Activated CD8-positive, alpha-beta memory T cell treated with anti-CD3 and anti-CD28 coated beads, Interleukin-2, amount 50 U/mL, for 4 hours (primary cell): ENCODE data around the gene SUSD3.

ENCODE experiments used
- DNase-seq: peaks from one replicate; pipeline ENCODE4 v3.0.0-alpha.2; 2020

SUSD3 gene

GRCh38 chr9:93030642-93031628, 27.6 kb upstream of the SUSD3 start:
- DNase-seq: no peak

GRCh38 chr9:93031629-93032430, 26.7 kb upstream of the SUSD3 start:
- no peak for DNase-seq

GRCh38 chr9:93032545-93032944, 26.0 kb upstream of the SUSD3 start:
- DNase-seq: no peak

- no peak for DNase-seq
These were observed 25.0 kb upstream of the SUSD3 start for GRCh38 chr9:93033531-93033930.

GRCh38 chr9:93035106-93035660, 23.3 kb upstream of the SUSD3 start:
- no peak for DNase-seq

- no peak for DNase-seq
These were observed 22.6 kb upstream of the SUSD3 start for GRCh38 chr9:93035821-93036351.

GRCh38 chr9:93036887-93037475, 21.5 kb upstream of the SUSD3 start:
- no peak for DNase-seq

GRCh38 chr9:93037476-93037971, 21.0 kb upstream of the SUSD3 start:
- DNase-seq: no peak

GRCh38 chr9:93038918-93039317, 19.6 kb upstream of the SUSD3 start:
- no peak for DNase-seq

- no peak for DNase-seq
These were observed 19.0 kb upstream of the SUSD3 start for GRCh38 chr9:93039456-93039855.

GRCh38 chr9:93039976-93040375, 18.5 kb upstream of the SUSD3 start:
- DNase-seq: no peak

- no peak for DNase-seq
These were observed 18.1 kb upstream of the SUSD3 start for GRCh38 chr9:93040409-93040808.

GRCh38 chr9:93041108-93041802, 17.2 kb upstream of the SUSD3 start:
- no peak for DNase-seq

- DNase-seq: no peak
These were observed 15.4 kb upstream of the SUSD3 start for GRCh38 chr9:93043122-93043521.

- DNase-seq: no peak
These were observed 13.0 kb upstream of the SUSD3 start for GRCh38 chr9:93045521-93045920.

- DNase-seq: no peak
These were observed 9.7 kb upstream of the SUSD3 start for GRCh38 chr9:93048566-93049448.

- DNase-seq: no peak
These were observed 9.0 kb upstream of the SUSD3 start for GRCh38 chr9:93049491-93049890.

- no peak for DNase-seq
These were observed 8.3 kb upstream of the SUSD3 start for GRCh38 chr9:93050231-93050630.

GRCh38 chr9:93051680-93052089, 6.8 kb upstream of the SUSD3 start:
- no peak for DNase-seq

GRCh38 chr9:93052791-93053540, 5.5 kb upstream of the SUSD3 start:
- DNase-seq: no peak
